Thyroid gland (tissue), 4 donors: ENCODE data around the gene TACR3. TPM values are rescaled to one million over a fixed set of nuclear protein-coding genes. Genes with fewer than 3 reads are reported as not detected.
"Not testable (repeated sequence)": the region's sequence is repeated elsewhere in the genome, so short reads cannot be mapped to it uniquely, and the experiment has no call there.

Experiments
- DNase-seq, 2 donors: peaks; one replicate each; pipeline ENCODE4 v3.0.0-alpha.2; 2019
- H3K27ac ChIP-seq, 3 donors: fragments of 200-600 bp; sonication (generic); 1 replicate in 2 of 3; 2 replicates in 1 of 3; pipeline ENCODE4 v1.5.1; 2016 to 2019; ENCODE audit warnings: mild to moderate bottlenecking in 1 of 3, moderate library complexity in 1 of 3
- H3K27me3 ChIP-seq: fragments of 200-600 bp; sonication (generic); one replicate; pipeline ENCODE4 v1.5.1; 2019
- H3K36me3 ChIP-seq, 2 donors: fragments of 200-600 bp; sonication (generic); one replicate each; pipeline ENCODE4 v1.5.1; 2016 to 2019
- H3K4me1 ChIP-seq, 2 donors: fragments of 200-600 bp; sonication (generic); one replicate each; pipeline ENCODE4 v1.5.1; 2017 to 2019
- H3K4me3 ChIP-seq, 3 donors: fragments of 200-600 bp; sonication (generic); replicated peaks in 1 of 3; 1 replicate in 2 of 3; 2 replicates in 1 of 3; pipeline ENCODE4 v1.5.1; 2016; ENCODE audit warnings: mild to moderate bottlenecking in 1 of 3
- H3K9me3 ChIP-seq: fragments of 200-600 bp; sonication (generic); one replicate; pipeline ENCODE4 v1.5.1; 2017
- POLR2A ChIP-seq, 2 donors: fragments of 450-650 bp; IDR thresholded peaks; one replicate each; pipeline ENCODE4 v1.6.1; 2017; ENCODE audit warnings: antibody characterized with exemption in 2 of 2, mild to moderate bottlenecking in 2 of 2, moderate library complexity in 1 of 2
- WGBS, 2 donors: methylation state at CpG; one replicate each; pipeline ENCODE4 v1.1.5; 2017; 5-methylcytosine and 5-hydroxymethylcytosine counted together
- intact Hi-C: fragments of 100-400 bp; cut with DNase I; formaldehyde crosslinking; loops from one replicate; pipeline ENCODE4 v1.15.1; 2023
- total RNA-seq, 4 donors: library from RNA; depleted of rRNA; stranded (reverse); fragments of >200 nt; gene quantifications; one replicate each; pipeline ENCODE4 v1.2.3, GENCODE V29; 2016
- TF ChIP-seq, protein P1 (sequence below), 6 experiments: fragments of 200-600 bp in 3 of 6; fragments of 450-650 bp in 3 of 6; sonication (generic) in 3 of 6; IDR thresholded peaks; one replicate each; pipeline ENCODE4 v1.5.1; 2016 to 2019; ENCODE audit warnings: antibody characterized with exemption in 6 of 6, mild to moderate bottlenecking in 2 of 6, inconsistent platforms in 1 of 6, moderate library complexity in 1 of 6

The TACR3 gene
- total RNA-seq, 4 donors from 2014 or later: 0.10 TPM; not detected in 3

DNA sequence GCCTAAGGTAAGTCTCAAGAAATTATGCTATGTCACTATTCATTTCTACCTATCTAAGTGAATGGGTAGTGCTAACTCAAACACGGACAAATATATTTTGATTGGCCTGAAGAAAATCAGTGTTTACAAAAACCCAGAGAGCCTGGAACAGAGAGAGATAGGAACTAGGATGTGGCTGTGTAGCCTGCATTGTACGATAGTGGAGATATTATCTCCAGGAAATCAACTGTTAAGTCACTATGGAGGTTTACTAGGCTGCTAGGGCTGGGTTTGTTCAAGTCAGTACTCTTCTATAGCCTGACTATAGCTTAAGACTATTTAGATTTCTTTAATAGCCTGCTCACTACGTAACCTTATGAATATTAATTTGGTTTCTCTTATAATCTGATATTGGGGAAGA, 127.9 kb downstream of the TACR3 start:
- H3K36me3 ChIP-seq: no peaks in the 10 kb centered on the region
- H3K4me1 ChIP-seq: peaks cover 10 to 16% of the 10 kb centered on the region in 2 donors
- 82 to 88% methylated on average over 3 of the region's 3 CpGs for WGBS, 2 donors
- no peak overlapping the region for H3K27ac ChIP-seq
- intact Hi-C loops: no loop called here
- TF ChIP-seq POLR2A (IDR thresholded peaks at IDR 0.05): no peak
- TF ChIP-seq, protein P1, sequence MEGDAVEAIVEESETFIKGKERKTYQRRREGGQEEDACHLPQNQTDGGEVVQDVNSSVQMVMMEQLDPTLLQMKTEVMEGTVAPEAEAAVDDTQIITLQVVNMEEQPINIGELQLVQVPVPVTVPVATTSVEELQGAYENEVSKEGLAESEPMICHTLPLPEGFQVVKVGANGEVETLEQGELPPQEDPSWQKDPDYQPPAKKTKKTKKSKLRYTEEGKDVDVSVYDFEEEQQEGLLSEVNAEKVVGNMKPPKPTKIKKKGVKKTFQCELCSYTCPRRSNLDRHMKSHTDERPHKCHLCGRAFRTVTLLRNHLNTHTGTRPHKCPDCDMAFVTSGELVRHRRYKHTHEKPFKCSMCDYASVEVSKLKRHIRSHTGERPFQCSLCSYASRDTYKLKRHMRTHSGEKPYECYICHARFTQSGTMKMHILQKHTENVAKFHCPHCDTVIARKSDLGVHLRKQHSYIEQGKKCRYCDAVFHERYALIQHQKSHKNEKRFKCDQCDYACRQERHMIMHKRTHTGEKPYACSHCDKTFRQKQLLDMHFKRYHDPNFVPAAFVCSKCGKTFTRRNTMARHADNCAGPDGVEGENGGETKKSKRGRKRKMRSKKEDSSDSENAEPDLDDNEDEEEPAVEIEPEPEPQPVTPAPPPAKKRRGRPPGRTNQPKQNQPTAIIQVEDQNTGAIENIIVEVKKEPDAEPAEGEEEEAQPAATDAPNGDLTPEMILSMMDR (IDR thresholded peaks at IDR 0.05): no peak
- H3K9me3 ChIP-seq: no peaks in the 10 kb centered on the region
- no peak for DNase-seq
- no peak overlapping the region for H3K4me3 ChIP-seq
- H3K27me3 ChIP-seq: no peaks in the 10 kb centered on the region

DNA sequence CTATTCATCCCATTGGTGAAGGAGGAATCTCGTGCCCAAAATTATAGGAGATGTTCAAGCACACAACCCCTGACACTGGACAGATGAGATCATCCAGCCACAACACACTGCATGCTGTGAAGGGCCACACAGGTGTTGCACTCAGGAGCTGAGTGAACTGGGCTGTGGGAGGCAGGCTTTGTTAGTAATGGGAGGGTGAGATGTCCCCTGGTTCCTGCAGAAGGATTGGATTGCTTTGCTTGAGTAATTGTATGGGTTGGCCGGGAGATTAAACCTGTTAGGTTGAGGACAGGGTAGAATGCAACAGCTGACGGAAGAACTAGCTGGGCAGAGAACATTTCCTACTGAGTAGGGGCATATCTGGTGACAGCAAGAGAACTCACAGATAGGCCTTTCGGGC, 152.2 kb downstream of the TACR3 start:
- Histone ChIP-seq H3K27me3 (no peaks in the 10 kb centered on the region), H3K4me3 (no peak overlapping the region), H3K4me1 (no peaks in the 10 kb centered on the region), H3K36me3 (no peaks in the 10 kb centered on the region), H3K27ac (no peak overlapping the region), H3K9me3 (no peaks in the 10 kb centered on the region)
- no peak for DNase-seq
- no peak for TF ChIP-seq POLR2A (IDR thresholded peaks at IDR 0.05)
- TF ChIP-seq, protein P1 (IDR thresholded peaks at IDR 0.05): no peak
- WGBS, 2 donors: 83 to 85% methylated on average over 4 of the region's 4 CpGs
- intact Hi-C loops: no loop called here

DNA sequence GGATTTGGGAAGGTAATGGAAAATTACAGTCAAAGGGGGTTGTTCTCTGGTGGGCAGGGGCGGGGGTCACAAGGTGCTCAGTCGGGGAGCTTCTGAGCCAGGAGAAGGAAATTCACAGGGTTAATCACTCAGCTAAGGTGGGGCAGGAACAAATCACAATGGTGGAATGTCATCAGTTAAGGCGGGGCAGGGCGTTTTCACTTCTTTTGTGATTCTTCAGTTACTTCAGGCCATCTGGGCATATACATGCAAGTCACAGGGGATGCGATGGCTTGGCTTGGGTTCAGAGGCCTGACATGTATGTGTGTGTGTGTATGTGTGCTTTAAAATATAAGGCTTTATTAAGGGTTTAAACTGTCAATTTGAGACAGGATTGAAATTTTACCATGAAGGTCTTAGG, 160.6 kb downstream of the TACR3 start:
- H3K4me1 ChIP-seq, H3K36me3 ChIP-seq, H3K27ac ChIP-seq, H3K9me3 ChIP-seq, H3K4me3 ChIP-seq, DNase-seq, H3K27me3 ChIP-seq, intact Hi-C loops: not testable (repeated sequence)
- 78 to 81% methylated on average over 5 of the region's 5 CpGs for WGBS, 2 donors
